ENCODE results near the gene CDK2AP2.

GRCh38 chr11:67483831-67484665, 23.9 kb downstream of the CDK2AP2 start:
- TF ChIP-seq, protein P1, sequence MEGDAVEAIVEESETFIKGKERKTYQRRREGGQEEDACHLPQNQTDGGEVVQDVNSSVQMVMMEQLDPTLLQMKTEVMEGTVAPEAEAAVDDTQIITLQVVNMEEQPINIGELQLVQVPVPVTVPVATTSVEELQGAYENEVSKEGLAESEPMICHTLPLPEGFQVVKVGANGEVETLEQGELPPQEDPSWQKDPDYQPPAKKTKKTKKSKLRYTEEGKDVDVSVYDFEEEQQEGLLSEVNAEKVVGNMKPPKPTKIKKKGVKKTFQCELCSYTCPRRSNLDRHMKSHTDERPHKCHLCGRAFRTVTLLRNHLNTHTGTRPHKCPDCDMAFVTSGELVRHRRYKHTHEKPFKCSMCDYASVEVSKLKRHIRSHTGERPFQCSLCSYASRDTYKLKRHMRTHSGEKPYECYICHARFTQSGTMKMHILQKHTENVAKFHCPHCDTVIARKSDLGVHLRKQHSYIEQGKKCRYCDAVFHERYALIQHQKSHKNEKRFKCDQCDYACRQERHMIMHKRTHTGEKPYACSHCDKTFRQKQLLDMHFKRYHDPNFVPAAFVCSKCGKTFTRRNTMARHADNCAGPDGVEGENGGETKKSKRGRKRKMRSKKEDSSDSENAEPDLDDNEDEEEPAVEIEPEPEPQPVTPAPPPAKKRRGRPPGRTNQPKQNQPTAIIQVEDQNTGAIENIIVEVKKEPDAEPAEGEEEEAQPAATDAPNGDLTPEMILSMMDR (IDR thresholded peaks at IDR 0.05; ENCODE audit: insufficient read depth, low read depth, low read length), result no peak
- TF ChIP-seq EZH2 (IDR thresholded peaks at IDR 0.05; ENCODE audit: insufficient read depth, low read length), result no peak

Measured in astrocyte (in vitro differentiated cells and primary cell).